ENCODE results near the gene MEF2A.
A peak's percentile ranks its signal among the peaks of the same experiment; 100 is the strongest.

The MEF2A gene

DNA sequence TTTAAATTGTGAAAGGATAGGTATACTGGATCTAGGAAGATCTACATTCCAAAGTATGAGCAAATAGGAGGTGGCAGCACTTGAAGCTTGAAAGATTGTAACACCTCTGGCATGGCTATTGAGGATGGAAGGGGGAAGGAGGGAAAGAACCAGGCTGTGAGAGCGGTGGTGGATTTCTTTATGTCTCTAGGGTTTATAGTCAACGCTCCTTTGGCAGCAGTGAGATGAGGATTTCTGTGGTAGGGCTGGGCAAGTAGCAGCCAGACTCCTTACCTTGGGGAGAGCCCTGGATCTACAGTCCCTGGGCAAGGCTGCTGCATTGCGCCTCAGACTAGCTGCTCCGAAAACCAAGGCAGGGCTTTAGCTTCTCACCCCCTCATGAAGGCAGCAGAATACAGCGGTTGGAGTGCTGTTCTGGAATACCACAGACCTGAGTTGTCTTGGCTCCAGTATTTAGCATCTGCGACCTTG, 53.2 kb downstream of the MEF2A start:
- ATAC-seq, result peak; percentile 50
- TF ChIP-seq CSDC2 (CRISPR knock-in tag; IDR thresholded peaks at IDR 0.05) (no peak), TOX (CRISPR knock-in tag; IDR thresholded peaks at IDR 0.05; ENCODE audit: borderline replicate concordance) (no peak), OSR1 (CRISPR knock-in tag; IDR thresholded peaks at IDR 0.05) (no peak), PPARA (CRISPR knock-in tag; IDR thresholded peaks at IDR 0.05; ENCODE audit: borderline replicate concordance) (no peak), GLIS3 (CRISPR knock-in tag; IDR thresholded peaks at IDR 0.05) (no peak), RARB (CRISPR knock-in tag; IDR thresholded peaks at IDR 0.05) (no peak), CSRNP3 (CRISPR knock-in tag; IDR thresholded peaks at IDR 0.05) (no peak), ARNTL (CRISPR knock-in tag; IDR thresholded peaks at IDR 0.05; ENCODE audit: borderline replicate concordance, low read depth) (no peak), ZNF8 (CRISPR knock-in tag; IDR thresholded peaks at IDR 0.05) (no peak), ZNF70 (CRISPR knock-in tag; IDR thresholded peaks at IDR 0.05) (no peak), ZNF565 (CRISPR knock-in tag; conservative IDR thresholded peaks at IDR 0.05; ENCODE audit: low read depth) (no peak), ZFP3 (CRISPR knock-in tag; IDR thresholded peaks at IDR 0.05) (no peak), ZC3H10 (CRISPR knock-in tag; IDR thresholded peaks at IDR 0.05) (no peak), PATZ1 (CRISPR knock-in tag; IDR thresholded peaks at IDR 0.05; ENCODE audit: borderline replicate concordance) (no peak), ESRRG (CRISPR knock-in tag; IDR thresholded peaks at IDR 0.05) (no peak)

GRCh38 chr15:99619712-99620111, 53.9 kb downstream of the MEF2A start:
- ATAC-seq, result no peak
- TF ChIP-seq CSRNP3 (CRISPR knock-in tag; IDR thresholded peaks at IDR 0.05) (no peak), BACH2 (CRISPR knock-in tag; IDR thresholded peaks at IDR 0.05; ENCODE audit: borderline replicate concordance) (no peak), ZNF565 (CRISPR knock-in tag; conservative IDR thresholded peaks at IDR 0.05; ENCODE audit: low read depth) (no peak), ZNF70 (CRISPR knock-in tag; IDR thresholded peaks at IDR 0.05) (no peak), SNAI2 (CRISPR knock-in tag; IDR thresholded peaks at IDR 0.05) (no peak), ESRRG (CRISPR knock-in tag; IDR thresholded peaks at IDR 0.05) (no peak), GLIS3 (CRISPR knock-in tag; IDR thresholded peaks at IDR 0.05) (no peak), OSR1 (CRISPR knock-in tag; IDR thresholded peaks at IDR 0.05) (no peak), CSDC2 (CRISPR knock-in tag; IDR thresholded peaks at IDR 0.05) (no peak), ZC3H10 (CRISPR knock-in tag; IDR thresholded peaks at IDR 0.05) (no peak), PATZ1 (CRISPR knock-in tag; IDR thresholded peaks at IDR 0.05; ENCODE audit: borderline replicate concordance) (no peak), RARB (CRISPR knock-in tag; IDR thresholded peaks at IDR 0.05) (no peak), ZFP3 (CRISPR knock-in tag; IDR thresholded peaks at IDR 0.05) (no peak), TCF4 (CRISPR knock-in tag; IDR thresholded peaks at IDR 0.05; ENCODE audit: borderline replicate concordance) (no peak), ZFP30 (CRISPR knock-in tag; IDR thresholded peaks at IDR 0.05) (no peak), PPARA (CRISPR knock-in tag; IDR thresholded peaks at IDR 0.05; ENCODE audit: borderline replicate concordance) (no peak), ARNTL (CRISPR knock-in tag; IDR thresholded peaks at IDR 0.05; ENCODE audit: borderline replicate concordance, low read depth) (no peak)
- TF ChIP-seq, protein P1, sequence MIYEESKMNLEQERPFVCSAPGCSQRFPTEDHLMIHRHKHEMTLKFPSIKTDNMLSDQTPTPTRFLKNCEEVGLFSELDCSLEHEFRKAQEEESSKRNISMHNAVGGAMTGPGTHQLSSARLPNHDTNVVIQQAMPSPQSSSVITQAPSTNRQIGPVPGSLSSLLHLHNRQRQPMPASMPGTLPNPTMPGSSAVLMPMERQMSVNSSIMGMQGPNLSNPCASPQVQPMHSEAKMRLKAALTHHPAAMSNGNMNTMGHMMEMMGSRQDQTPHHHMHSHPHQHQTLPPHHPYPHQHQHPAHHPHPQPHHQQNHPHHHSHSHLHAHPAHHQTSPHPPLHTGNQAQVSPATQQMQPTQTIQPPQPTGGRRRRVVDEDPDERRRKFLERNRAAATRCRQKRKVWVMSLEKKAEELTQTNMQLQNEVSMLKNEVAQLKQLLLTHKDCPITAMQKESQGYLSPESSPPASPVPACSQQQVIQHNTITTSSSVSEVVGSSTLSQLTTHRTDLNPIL (CRISPR knock-in tag; IDR thresholded peaks at IDR 0.05; ENCODE audit: low read depth), result no peak
- TF ChIP-seq, protein P2, sequence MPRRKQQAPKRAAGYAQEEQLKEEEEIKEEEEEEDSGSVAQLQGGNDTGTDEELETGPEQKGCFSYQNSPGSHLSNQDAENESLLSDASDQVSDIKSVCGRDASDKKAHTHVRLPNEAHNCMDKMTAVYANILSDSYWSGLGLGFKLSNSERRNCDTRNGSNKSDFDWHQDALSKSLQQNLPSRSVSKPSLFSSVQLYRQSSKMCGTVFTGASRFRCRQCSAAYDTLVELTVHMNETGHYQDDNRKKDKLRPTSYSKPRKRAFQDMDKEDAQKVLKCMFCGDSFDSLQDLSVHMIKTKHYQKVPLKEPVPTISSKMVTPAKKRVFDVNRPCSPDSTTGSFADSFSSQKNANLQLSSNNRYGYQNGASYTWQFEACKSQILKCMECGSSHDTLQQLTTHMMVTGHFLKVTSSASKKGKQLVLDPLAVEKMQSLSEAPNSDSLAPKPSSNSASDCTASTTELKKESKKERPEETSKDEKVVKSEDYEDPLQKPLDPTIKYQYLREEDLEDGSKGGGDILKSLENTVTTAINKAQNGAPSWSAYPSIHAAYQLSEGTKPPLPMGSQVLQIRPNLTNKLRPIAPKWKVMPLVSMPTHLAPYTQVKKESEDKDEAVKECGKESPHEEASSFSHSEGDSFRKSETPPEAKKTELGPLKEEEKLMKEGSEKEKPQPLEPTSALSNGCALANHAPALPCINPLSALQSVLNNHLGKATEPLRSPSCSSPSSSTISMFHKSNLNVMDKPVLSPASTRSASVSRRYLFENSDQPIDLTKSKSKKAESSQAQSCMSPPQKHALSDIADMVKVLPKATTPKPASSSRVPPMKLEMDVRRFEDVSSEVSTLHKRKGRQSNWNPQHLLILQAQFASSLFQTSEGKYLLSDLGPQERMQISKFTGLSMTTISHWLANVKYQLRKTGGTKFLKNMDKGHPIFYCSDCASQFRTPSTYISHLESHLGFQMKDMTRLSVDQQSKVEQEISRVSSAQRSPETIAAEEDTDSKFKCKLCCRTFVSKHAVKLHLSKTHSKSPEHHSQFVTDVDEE (CRISPR knock-in tag; IDR thresholded peaks at IDR 0.05), result no peak
